KG1 (cell line): ENCODE data around the gene FAM229A.

Experiments used
- DNase-seq: peaks from one replicate; lab custom pipeline; 2025; lab: John Stamatoyannopoulos, UW

The FAM229A gene

GRCh38 chr1:32331549-32331948 lies 30.7 kb downstream of the FAM229A start:
- no peak for DNase-seq

- no peak for DNase-seq
Measured at GRCh38 chr1:32330558-32331151, 31.6 kb downstream of the FAM229A start.

DNA sequence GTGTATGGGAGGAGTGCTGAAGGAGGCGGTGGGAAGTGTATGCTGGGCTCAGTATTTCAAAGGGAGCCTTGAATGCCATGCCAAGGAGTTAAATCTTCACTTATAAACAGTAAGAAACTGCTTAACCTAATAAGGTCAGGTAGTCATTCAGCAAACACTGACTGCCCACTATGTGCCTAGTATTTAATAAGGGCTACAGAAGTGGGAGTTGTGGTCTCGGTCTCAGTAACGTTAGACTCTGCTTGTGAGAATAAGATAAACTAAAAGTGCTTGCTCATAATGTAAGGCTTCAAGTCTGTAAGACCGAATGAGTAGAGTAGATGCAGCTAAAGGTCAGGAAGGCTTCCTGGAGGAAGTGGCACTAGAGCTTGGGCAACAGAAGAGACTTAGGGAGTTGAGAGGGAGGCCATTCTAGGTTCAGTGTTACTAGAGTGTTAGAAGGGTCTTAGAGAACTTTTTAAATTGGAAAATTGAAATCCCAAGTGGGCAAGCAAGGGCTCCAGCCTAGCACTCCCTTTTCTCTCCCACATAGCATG lies 32.3 kb downstream of the FAM229A start:
- DNase-seq = no peak

- no peak for DNase-seq
Measured at GRCh38 chr1:32327204-32327603, 35.1 kb downstream of the FAM229A start.

- no peak for DNase-seq
Measured at GRCh38 chr1:32321712-32322291, 40.5 kb downstream of the FAM229A start.

GRCh38 chr1:32318127-32318869 lies 44.0 kb downstream of the FAM229A start:
- no peak for DNase-seq

DNA sequence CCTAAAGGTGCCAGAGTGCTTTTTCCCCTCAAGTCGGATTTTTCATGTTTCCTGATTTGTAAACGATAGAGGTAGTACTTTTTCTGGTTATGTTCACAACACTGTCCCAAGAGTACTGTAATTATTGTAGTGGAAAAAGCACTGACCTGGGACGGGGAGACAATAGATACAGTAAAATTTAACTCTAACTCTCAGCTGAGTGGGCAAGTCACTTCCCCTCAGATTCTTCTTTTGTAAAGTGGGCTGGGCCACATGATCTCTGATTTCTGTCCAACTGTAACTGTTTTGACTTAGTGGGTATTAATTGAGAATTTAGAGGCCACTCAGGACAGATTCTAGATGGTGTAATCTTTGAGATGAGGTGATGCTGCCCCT lies 45.4 kb downstream of the FAM229A start:
- DNase-seq = no peak

- no peak for DNase-seq
Measured at GRCh38 chr1:32311709-32312393, 50.4 kb downstream of the FAM229A start.
